UCSD-AML1 (cell line): ENCODE measurements around the gene NDST4.
"Not testable (repeated sequence)": the region's sequence is repeated elsewhere in the genome, so short reads cannot be mapped to it uniquely, and the experiment has no call there.

ENCODE experiments used
- DNase-seq: peaks from one replicate; lab custom pipeline; 2025; ENCODE audit not compliant: unreplicated experiment; lab: John Stamatoyannopoulos, UW

NDST4 gene

GRCh38 chr4:115058533-115058932 lies 54.9 kb downstream of the NDST4 start:
- DNase-seq = no peak

- DNase-seq = no peak
Observed at GRCh38 chr4:115054836-115055235, 58.6 kb downstream of the NDST4 start.

GRCh38 chr4:115053313-115053712 lies 60.1 kb downstream of the NDST4 start:
- DNase-seq = no peak

GRCh38 chr4:115042496-115042895 lies 70.9 kb downstream of the NDST4 start:
- DNase-seq = no peak

GRCh38 chr4:115030281-115030680 lies 83.1 kb downstream of the NDST4 start:
- no peak for DNase-seq

GRCh38 chr4:115028682-115029410 lies 84.6 kb downstream of the NDST4 start:
- no peak for DNase-seq

- DNase-seq = no peak
Observed at GRCh38 chr4:114999880-115000279, 113.5 kb downstream of the NDST4 start.

- no peak for DNase-seq
Observed at GRCh38 chr4:114998316-114998715, 115.1 kb downstream of the NDST4 start.

GRCh38 chr4:114997576-114998247 lies 115.7 kb downstream of the NDST4 start:
- no peak for DNase-seq

GRCh38 chr4:114986133-114986532 lies 127.3 kb downstream of the NDST4 start:
- no peak for DNase-seq

- DNase-seq = no peak
Observed at GRCh38 chr4:114980932-114981708, 132.3 kb downstream of the NDST4 start.

GRCh38 chr4:114980399-114980798 lies 133.0 kb downstream of the NDST4 start:
- not testable (repeated sequence) for DNase-seq

- no peak for DNase-seq
Observed at GRCh38 chr4:114976901-114977300, 136.5 kb downstream of the NDST4 start.

GRCh38 chr4:114964026-114964425 lies 149.4 kb downstream of the NDST4 start:
- DNase-seq = no peak

GRCh38 chr4:114945616-114946015 lies 167.8 kb downstream of the NDST4 start:
- no peak for DNase-seq

GRCh38 chr4:114941503-114941902 lies 171.9 kb downstream of the NDST4 start:
- no peak for DNase-seq

GRCh38 chr4:114927881-114928280 lies 185.5 kb downstream of the NDST4 start:
- no peak for DNase-seq

GRCh38 chr4:114926583-114926982 lies 186.8 kb downstream of the NDST4 start:
- no peak for DNase-seq

- no peak for DNase-seq
Observed at GRCh38 chr4:114924311-114924710, 189.1 kb downstream of the NDST4 start.

- DNase-seq = no peak
Observed at GRCh38 chr4:114922592-114922933, 190.9 kb downstream of the NDST4 start.

- DNase-seq = no peak
Observed at GRCh38 chr4:114921790-114922591, 191.4 kb downstream of the NDST4 start.
